ENCODE results near the gene PLXNA1. TPM values are rescaled to one million over a fixed set of nuclear protein-coding genes. Genes with fewer than 3 reads are reported as not detected.

The PLXNA1 gene
- total and polyA plus RNA-seq, 9 donors = 22.6 to 51.5 (median 40.6) TPM

DNA sequence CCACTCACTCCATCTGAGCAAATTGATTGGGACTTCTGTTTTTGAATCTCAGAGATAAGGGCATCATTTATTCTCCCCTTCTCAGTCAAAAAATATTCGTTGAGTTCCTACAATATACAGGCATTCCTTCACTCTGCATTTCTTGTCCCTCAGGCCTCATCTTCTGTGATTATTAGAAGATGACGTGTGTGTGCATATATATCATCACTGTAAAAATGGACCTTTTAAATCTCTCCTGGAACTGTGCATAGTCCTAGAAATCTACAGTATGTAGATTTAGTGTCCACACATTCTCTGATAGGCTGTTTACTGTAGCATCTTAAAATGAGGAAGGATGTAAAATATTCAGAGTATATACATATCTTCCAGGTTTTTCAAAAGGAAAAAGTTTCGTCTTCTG is 43.2 kb upstream of the PLXNA1 start:
- Histone ChIP-seq H3K27ac (ENCODE audit: low read length) (no peak overlapping the region), H3K36me3 (ENCODE audit: control insufficient read depth, insufficient read depth, low read length) (no peaks in the 10 kb centered on the region), H3K9me3 (replicated peaks; ENCODE audit: control insufficient read depth, low read depth, low read length) (no peaks in the 10 kb centered on the region), H3K4me1 (ENCODE audit: control insufficient read depth, insufficient read depth, low read length) (peaks cover 16% of the 10 kb centered on the region), H3K27me3 (ENCODE audit: control insufficient read depth, insufficient read depth, low read length) (peaks cover 9% of the 10 kb centered on the region), H3K4me3 (ENCODE audit: low read length) (no peak overlapping the region)
- WGBS (ENCODE audit: insufficient coverage) = no CpG with 5 or more reads among the region's 3 CpGs
- peak; percentile 54 for DNase-seq

DNA sequence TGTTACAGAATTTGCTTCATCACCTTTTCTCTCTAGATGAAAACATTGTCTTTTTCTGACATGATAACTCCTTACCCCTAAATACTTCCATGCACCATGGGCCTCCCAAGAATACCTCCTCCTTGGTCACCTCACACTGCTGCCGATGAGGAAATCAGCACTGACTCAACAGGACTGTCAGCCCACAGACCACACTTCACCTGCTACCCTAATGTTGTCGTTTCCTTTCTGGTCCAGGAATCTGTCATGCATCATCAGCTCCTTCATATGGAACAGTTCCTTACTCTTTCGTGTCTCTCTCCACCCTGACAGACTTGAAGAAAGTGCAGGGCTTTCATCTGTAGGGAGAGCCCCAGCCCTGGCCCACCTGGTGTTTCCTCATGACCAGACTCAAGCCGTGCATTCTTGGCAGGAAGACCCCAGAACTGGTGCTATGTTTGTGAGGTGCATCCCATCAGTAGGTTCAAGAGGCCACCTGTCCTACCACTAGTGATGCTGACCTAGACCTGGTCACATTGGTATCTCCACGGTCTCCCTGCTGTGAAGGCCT is 41.1 kb upstream of the PLXNA1 start:
- peaks cover 16% of the 10 kb centered on the region for H3K4me1 ChIP-seq (ENCODE audit: control insufficient read depth, insufficient read depth, low read length)
- no peaks in the 10 kb centered on the region for H3K9me3 ChIP-seq (replicated peaks; ENCODE audit: control insufficient read depth, low read depth, low read length)
- no peak for DNase-seq
- H3K27ac ChIP-seq (ENCODE audit: low read length) = no peak overlapping the region
- H3K27me3 ChIP-seq (ENCODE audit: control insufficient read depth, insufficient read depth, low read length) = peaks cover 9% of the 10 kb centered on the region
- H3K36me3 ChIP-seq (ENCODE audit: control insufficient read depth, insufficient read depth, low read length) = no peaks in the 10 kb centered on the region
- WGBS (ENCODE audit: insufficient coverage) = 84% methylated on average over 3 of the region's 5 CpGs
- no peak overlapping the region for H3K4me3 ChIP-seq (ENCODE audit: low read length)

GRCh38 chr3:126944089-126944965 is 38.6 kb upstream of the PLXNA1 start:
- Histone ChIP-seq H3K36me3 (ENCODE audit: control insufficient read depth, insufficient read depth, low read length) (no peaks in the 10 kb centered on the region), H3K9me3 (replicated peaks; ENCODE audit: control insufficient read depth, low read depth, low read length) (no peaks in the 10 kb centered on the region), H3K4me1 (ENCODE audit: control insufficient read depth, insufficient read depth, low read length) (peaks cover 6% of the 10 kb centered on the region), H3K27ac (ENCODE audit: low read length) (no peak overlapping the region), H3K4me3 (ENCODE audit: low read length) (no peak overlapping the region), H3K27me3 (ENCODE audit: control insufficient read depth, insufficient read depth, low read length) (peaks cover 4% of the 10 kb centered on the region)
- no peak for DNase-seq
- 84% methylated on average over 7 of the region's 12 CpGs for WGBS (ENCODE audit: insufficient coverage)

- H3K27ac ChIP-seq (ENCODE audit: low read length) = no peak overlapping the region
- no peaks in the 10 kb centered on the region for H3K9me3 ChIP-seq (replicated peaks; ENCODE audit: control insufficient read depth, low read depth, low read length)
- DNase-seq = no peak
- peaks cover 4% of the 10 kb centered on the region for H3K27me3 ChIP-seq (ENCODE audit: control insufficient read depth, insufficient read depth, low read length)
- peaks cover 5% of the 10 kb centered on the region for H3K4me1 ChIP-seq (ENCODE audit: control insufficient read depth, insufficient read depth, low read length)
- H3K36me3 ChIP-seq (ENCODE audit: control insufficient read depth, insufficient read depth, low read length) = no peaks in the 10 kb centered on the region
- 82% methylated on average over 17 of the region's 17 CpGs for WGBS (ENCODE audit: insufficient coverage)
- H3K4me3 ChIP-seq (ENCODE audit: low read length) = no peak overlapping the region
These were observed 37.7 kb upstream of the PLXNA1 start for GRCh38 chr3:126945171-126945721.

DNA sequence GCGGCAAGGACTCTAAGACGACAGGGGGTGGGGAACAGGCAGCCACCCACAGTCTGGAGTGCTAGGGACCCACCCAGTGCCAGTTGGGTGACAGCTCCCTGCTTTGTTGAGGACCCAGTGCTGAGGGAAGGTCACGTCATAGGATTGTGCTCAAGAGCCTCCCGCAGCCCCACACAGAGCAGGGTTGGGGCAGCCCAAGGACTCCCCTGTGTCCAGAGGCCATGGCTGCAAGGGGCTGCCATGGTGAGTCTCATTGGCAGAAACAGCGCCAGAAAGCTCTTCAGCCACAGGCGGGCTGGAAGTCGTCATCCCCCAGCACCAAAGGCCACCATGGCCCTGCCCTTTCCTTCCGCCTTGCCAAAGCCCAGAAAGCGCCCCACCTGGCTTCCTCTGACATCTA is 37.0 kb upstream of the PLXNA1 start:
- H3K36me3 ChIP-seq (ENCODE audit: control insufficient read depth, insufficient read depth, low read length) = no peaks in the 10 kb centered on the region
- H3K27me3 ChIP-seq (ENCODE audit: control insufficient read depth, insufficient read depth, low read length) = peaks cover 4% of the 10 kb centered on the region
- H3K4me1 ChIP-seq (ENCODE audit: control insufficient read depth, insufficient read depth, low read length) = peaks cover 5% of the 10 kb centered on the region
- no peak overlapping the region for H3K4me3 ChIP-seq (ENCODE audit: low read length)
- no peaks in the 10 kb centered on the region for H3K9me3 ChIP-seq (replicated peaks; ENCODE audit: control insufficient read depth, low read depth, low read length)
- WGBS (ENCODE audit: insufficient coverage) = 77% methylated on average over 6 of the region's 9 CpGs
- no peak for DNase-seq
- no peak overlapping the region for H3K27ac ChIP-seq (ENCODE audit: low read length)

GRCh38 chr3:126946405-126946804 is 36.5 kb upstream of the PLXNA1 start:
- no peak for DNase-seq
- Histone ChIP-seq H3K36me3 (ENCODE audit: control insufficient read depth, insufficient read depth, low read length) (no peaks in the 10 kb centered on the region), H3K4me3 (ENCODE audit: low read length) (no peak overlapping the region), H3K9me3 (replicated peaks; ENCODE audit: control insufficient read depth, low read depth, low read length) (no peaks in the 10 kb centered on the region), H3K27ac (ENCODE audit: low read length) (no peak overlapping the region), H3K4me1 (ENCODE audit: control insufficient read depth, insufficient read depth, low read length) (peaks cover 5% of the 10 kb centered on the region), H3K27me3 (ENCODE audit: control insufficient read depth, insufficient read depth, low read length) (peaks cover 4% of the 10 kb centered on the region)
- WGBS (ENCODE audit: insufficient coverage) = 69% methylated on average over 9 of the region's 11 CpGs

DNA sequence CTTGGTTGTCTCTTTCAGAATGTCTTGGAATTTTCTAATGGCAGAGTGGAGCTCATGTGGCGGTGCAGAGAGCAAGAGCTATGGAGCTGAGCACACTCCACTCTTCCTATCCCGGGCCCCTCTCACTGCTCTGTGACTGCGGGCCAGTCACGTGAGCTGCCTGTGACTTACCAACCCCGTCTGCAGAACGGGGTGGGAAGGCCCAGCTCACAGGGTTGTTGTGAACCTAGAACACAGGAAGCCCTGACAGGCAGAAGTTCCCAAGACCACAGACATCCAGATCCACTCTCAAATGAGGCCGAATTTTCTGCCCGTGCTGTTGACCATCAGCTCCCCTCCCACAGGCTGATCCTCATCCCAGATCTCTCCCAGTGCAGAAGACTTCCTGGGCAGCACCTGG is 35.5 kb upstream of the PLXNA1 start:
- DNase-seq = no peak
- Histone ChIP-seq H3K4me3 (ENCODE audit: low read length) (no peak overlapping the region), H3K9me3 (replicated peaks; ENCODE audit: control insufficient read depth, low read depth, low read length) (no peaks in the 10 kb centered on the region), H3K36me3 (ENCODE audit: control insufficient read depth, insufficient read depth, low read length) (no peaks in the 10 kb centered on the region), H3K27me3 (ENCODE audit: control insufficient read depth, insufficient read depth, low read length) (peaks cover 4% of the 10 kb centered on the region), H3K27ac (ENCODE audit: low read length) (no peak overlapping the region), H3K4me1 (ENCODE audit: control insufficient read depth, insufficient read depth, low read length) (peaks cover 5% of the 10 kb centered on the region)
- 50% methylated on average over 4 of the region's 8 CpGs for WGBS (ENCODE audit: insufficient coverage)

GRCh38 chr3:126948980-126949535 is 33.9 kb upstream of the PLXNA1 start:
- H3K9me3 ChIP-seq (replicated peaks; ENCODE audit: control insufficient read depth, low read depth, low read length) = no peaks in the 10 kb centered on the region
- 77% methylated on average over 14 of the region's 14 CpGs for WGBS (ENCODE audit: insufficient coverage)
- peaks cover 2% of the 10 kb centered on the region for H3K27me3 ChIP-seq (ENCODE audit: control insufficient read depth, insufficient read depth, low read length)
- H3K4me3 ChIP-seq (ENCODE audit: low read length) = no peak overlapping the region
- H3K4me1 ChIP-seq (ENCODE audit: control insufficient read depth, insufficient read depth, low read length) = peaks cover 5% of the 10 kb centered on the region
- H3K36me3 ChIP-seq (ENCODE audit: control insufficient read depth, insufficient read depth, low read length) = no peaks in the 10 kb centered on the region
- no peak for DNase-seq
- H3K27ac ChIP-seq (ENCODE audit: low read length) = no peak overlapping the region

DNA sequence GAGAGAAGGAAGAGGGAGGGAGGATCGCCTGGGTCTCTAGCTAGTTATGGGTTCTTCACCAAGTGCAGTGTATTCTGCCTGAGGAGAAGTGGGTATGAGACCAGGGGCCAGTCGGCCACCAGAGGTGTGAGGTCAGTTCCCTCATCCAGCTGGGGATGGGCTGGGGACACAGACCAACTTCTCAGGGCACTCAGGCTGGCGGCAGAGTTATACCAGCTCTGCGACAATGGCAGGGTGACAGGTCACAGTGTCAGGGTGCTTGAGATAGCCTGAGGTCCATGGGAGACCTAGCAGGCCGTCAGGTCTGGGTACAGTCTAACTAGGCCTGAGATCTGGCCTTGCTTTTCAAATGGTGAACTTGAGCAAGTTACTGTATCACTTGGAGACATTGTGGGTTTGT is 31.4 kb upstream of the PLXNA1 start:
- H3K27me3 ChIP-seq (ENCODE audit: control insufficient read depth, insufficient read depth, low read length) = no peaks in the 10 kb centered on the region
- H3K4me3 ChIP-seq (ENCODE audit: low read length) = no peak overlapping the region
- no peak overlapping the region for H3K27ac ChIP-seq (ENCODE audit: low read length)
- peaks cover 5% of the 10 kb centered on the region for H3K4me1 ChIP-seq (ENCODE audit: control insufficient read depth, insufficient read depth, low read length)
- no peak for DNase-seq
- no peaks in the 10 kb centered on the region for H3K36me3 ChIP-seq (ENCODE audit: control insufficient read depth, insufficient read depth, low read length)
- H3K9me3 ChIP-seq (replicated peaks; ENCODE audit: control insufficient read depth, low read depth, low read length) = no peaks in the 10 kb centered on the region
- 97% methylated on average over 5 of the region's 5 CpGs for WGBS (ENCODE audit: insufficient coverage)

DNA sequence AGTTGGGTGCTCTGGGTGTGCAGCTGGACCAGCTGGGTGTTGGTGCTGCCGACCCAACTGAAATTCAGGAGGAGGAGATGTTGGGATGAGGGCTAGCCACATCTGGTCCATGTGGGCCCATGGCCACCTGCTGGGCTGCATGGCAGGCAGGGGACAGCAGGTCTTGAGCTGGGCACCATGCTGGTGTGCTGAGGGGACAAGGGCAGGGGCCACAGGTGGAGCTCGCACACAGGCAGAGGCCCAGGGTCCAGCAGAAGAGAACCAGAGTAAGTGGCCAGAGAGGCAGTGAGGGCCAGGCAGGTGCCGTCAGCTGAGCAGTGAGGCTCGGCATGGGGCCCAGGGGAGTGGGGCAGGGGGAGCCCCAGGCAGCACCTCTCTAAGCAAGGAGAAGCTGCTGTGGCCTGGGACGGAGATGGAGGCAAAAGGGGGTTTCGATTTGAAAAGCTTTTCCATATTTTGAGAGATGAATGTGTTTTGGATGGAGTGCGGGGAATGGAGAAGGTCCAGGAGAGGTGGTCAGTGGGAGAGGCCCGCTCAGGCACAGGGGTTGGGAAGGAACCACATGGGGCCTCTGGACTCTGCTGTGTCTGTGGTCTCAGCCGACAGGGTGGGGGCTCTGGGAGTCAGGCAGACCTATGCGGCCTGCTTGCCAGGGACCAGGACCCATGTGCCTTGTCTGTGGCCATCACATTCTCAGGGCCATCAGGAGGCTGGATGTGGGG is 30.5 kb upstream of the PLXNA1 start:
- DNase-seq = no peak
- Histone ChIP-seq H3K9me3 (replicated peaks; ENCODE audit: control insufficient read depth, low read depth, low read length) (no peaks in the 10 kb centered on the region), H3K27me3 (ENCODE audit: control insufficient read depth, insufficient read depth, low read length) (no peaks in the 10 kb centered on the region), H3K27ac (ENCODE audit: low read length) (no peak overlapping the region), H3K4me3 (ENCODE audit: low read length) (no peak overlapping the region), H3K4me1 (ENCODE audit: control insufficient read depth, insufficient read depth, low read length) (peaks cover 5% of the 10 kb centered on the region), H3K36me3 (ENCODE audit: control insufficient read depth, insufficient read depth, low read length) (no peaks in the 10 kb centered on the region)
- WGBS (ENCODE audit: insufficient coverage) = 89% methylated on average over 9 of the region's 10 CpGs
